HG02798 (cell line): Measurements from ENCODE around the gene ADAM8.
"Not testable (repeated sequence)": the region's sequence is repeated elsewhere in the genome, so short reads cannot be mapped to it uniquely, and the experiment has no call there.

Source experiments
- ATAC-seq: cut with Tn5 transposase; IDR thresholded peaks from one replicate; pipeline ENCODE4 v1.9.1; 2021; ENCODE audit warnings: mild to moderate bottlenecking; ENCODE audit not compliant: unreplicated experiment, poor library complexity

ADAM8 gene

GRCh38 chr10:133235932-133236331 lies 40.7 kb downstream of the ADAM8 start:
- ATAC-seq, result no peak

- no peak for ATAC-seq
These were observed 41.3 kb downstream of the ADAM8 start for GRCh38 chr10:133235265-133235855.

- not testable (repeated sequence) for ATAC-seq
These were observed 41.9 kb downstream of the ADAM8 start for GRCh38 chr10:133234796-133235195.

- no peak for ATAC-seq
These were observed 44.6 kb downstream of the ADAM8 start for GRCh38 chr10:133231946-133232574.

- ATAC-seq, result no peak
These were observed 45.3 kb downstream of the ADAM8 start for GRCh38 chr10:133231244-133231945.

- ATAC-seq, result no peak
These were observed 46.1 kb downstream of the ADAM8 start for GRCh38 chr10:133230387-133231195.

- ATAC-seq, result no peak
These were observed 46.7 kb downstream of the ADAM8 start, which contains the start of gene UTF1 for GRCh38 chr10:133230044-133230361. Gene UTF1, plus strand, starts transcription at chr10:133230217. Its CDS starts 72 bp downstream, at chr10:133230289.

GRCh38 chr10:133229265-133230043 lies 47.2 kb downstream of the ADAM8 start:
- no peak for ATAC-seq

- ATAC-seq, result no peak
These were observed 49.4 kb downstream of the ADAM8 start for GRCh38 chr10:133227256-133227655.

GRCh38 chr10:133226251-133226808 lies 50.3 kb downstream of the ADAM8 start:
- no peak for ATAC-seq

- ATAC-seq, result no peak
These were observed 50.9 kb downstream of the ADAM8 start for GRCh38 chr10:133225707-133226191.

GRCh38 chr10:133224756-133225372 lies 51.8 kb downstream of the ADAM8 start:
- ATAC-seq, result no peak

GRCh38 chr10:133224076-133224475 lies 52.6 kb downstream of the ADAM8 start:
- ATAC-seq, result no peak

GRCh38 chr10:133221756-133222155 lies 54.9 kb downstream of the ADAM8 start:
- ATAC-seq, result not testable (repeated sequence)

GRCh38 chr10:133221331-133221730 lies 55.3 kb downstream of the ADAM8 start:
- no peak for ATAC-seq

GRCh38 chr10:133219782-133220181 lies 56.9 kb downstream of the ADAM8 start:
- ATAC-seq, result no peak

GRCh38 chr10:133218891-133219290 lies 57.8 kb downstream of the ADAM8 start:
- no peak for ATAC-seq

- ATAC-seq, result no peak
These were observed 58.7 kb downstream of the ADAM8 start for GRCh38 chr10:133217800-133218589.
